Activated T-helper 1 cell treated with anti-CD3 and anti-CD28 coated beads, Interleukin-2, amount 50 U/mL, for 16 hours (primary cell): ENCODE results near the gene TMEFF1.

Experiments used
- DNase-seq, 2 donors: peaks; one replicate each; pipeline ENCODE4 v3.0.0-alpha.2; 2020; ENCODE audit warnings: low read depth in 1 of 2, low spot score in 1 of 2

The TMEFF1 gene

DNA sequence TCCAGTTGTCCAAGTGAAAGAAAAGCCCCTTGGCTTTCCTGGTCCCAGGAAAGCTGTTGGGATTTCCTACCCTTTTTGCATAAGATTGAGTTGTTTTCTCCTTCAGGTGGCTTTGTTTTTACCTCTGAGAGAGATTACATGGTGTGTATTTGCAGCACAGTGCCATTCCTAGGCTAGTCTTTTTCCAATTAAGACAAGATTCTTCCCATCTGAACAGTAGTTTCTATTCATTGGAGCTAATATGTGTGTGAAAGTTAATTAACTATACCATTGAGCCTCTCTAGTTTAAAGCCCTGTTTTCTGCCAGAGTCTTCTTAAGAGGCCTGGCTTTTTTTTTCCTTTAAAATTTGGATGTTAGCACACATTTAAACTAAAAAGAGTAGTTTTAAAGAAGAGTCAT is 25.9 kb upstream of the TMEFF1 start:
- no peak for DNase-seq

DNA sequence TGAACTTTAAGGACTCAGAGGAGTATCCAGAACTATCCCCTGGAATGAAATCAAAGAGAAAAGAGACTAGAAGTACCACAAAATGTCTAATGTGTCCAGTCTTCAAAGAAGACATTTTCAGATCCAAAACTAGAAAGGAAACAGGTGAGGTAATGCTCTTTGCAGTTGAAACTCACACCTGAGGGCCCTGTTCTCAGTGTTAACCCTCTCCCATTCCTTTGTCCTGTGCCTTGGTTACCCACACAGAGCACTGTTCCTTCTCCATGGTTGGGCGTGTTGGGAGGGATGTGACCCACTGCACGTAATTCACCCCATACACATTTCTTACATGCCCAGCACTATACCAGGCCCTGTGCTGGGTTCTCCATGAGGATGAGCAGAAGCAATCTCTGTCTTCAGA is 24.7 kb upstream of the TMEFF1 start:
- no peak for DNase-seq

DNA sequence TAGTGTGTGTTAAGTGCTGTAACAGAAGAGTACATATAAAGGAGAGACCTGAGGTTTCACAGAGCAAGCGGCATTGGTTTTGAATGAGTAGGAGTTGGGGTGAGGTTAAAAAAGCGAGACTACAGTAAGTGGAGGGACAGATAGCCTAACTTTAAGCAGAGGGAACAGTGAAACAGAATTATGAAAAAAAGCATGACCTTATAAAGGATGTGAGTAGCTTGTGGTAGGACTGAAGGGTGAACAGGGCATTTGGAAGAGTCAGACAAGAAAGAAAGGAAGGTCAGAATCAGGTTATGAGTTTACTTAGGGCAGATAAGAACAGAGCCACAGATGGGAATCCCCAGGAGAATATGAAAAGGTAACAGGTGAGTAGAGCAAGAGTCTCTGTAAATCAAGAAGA is 23.5 kb upstream of the TMEFF1 start:
- DNase-seq, result no peak

GRCh38 chr9:100452894-100453293 is 20.1 kb upstream of the TMEFF1 start:
- DNase-seq, result no peak

DNA sequence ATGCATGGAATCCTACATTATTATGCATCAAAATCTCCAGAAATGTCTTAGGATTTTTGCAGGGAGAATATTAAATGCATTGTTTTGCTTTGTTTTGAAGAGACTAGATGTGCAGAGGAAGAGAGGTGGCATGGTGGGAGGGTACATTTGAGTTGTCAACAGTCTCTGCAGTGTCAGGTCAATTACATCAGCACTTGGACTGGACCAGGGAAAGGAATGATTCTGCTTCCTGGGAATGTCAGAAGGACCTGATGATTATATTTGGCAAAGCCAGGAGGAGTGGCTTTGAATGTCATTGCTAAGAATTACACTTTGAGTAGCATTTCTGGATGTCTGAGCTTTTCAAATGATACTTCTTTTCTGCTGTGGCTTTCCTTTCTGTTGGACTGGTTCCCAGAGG is 17.5 kb upstream of the TMEFF1 start:
- DNase-seq, result no peak

DNA sequence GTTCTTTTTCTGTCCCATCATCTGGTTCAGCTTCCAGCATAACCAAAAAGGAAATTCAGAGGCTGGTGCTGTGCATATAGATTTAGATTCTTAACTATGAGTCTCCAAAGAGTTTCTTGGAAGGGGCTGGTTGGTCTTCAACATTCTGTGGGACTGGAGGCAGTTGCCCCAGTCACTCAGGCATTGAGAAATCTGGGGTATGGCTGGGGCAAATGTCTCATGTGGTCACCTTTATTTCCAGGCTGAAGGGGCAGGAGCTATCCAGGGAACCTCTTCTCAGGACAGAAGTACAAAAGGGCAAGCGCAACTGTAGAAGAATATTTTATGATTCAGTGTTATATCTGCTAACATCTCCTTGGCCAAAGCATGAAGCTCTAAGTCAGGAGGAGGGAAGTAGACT is 15.4 kb upstream of the TMEFF1 start:
- DNase-seq, result no peak

GRCh38 chr9:100459963-100460362 is 13.0 kb upstream of the TMEFF1 start:
- no peak for DNase-seq

- DNase-seq, result no peak
These were observed 7.7 kb upstream of the TMEFF1 start for GRCh38 chr9:100465274-100465673.

DNA sequence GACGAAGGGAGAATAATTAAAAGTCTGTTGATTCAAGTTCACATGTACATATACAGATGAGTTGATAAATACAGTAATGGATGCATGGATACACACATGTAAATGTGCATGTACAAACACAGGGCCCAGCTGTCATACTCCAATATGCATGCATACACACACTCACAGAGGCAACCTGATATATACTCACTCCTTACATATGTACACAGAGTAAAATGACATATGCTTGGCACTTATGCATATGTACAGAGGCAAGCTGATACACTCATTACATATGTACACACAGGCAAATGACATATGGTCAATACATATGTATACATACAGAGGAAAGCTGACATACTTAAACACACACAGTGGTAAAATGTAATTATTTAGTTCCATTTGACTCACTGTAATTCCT is 7.2 kb upstream of the TMEFF1 start:
- no peak for DNase-seq

- no peak for DNase-seq
These were observed 6.6 kb upstream of the TMEFF1 start for GRCh38 chr9:100466171-100466828.

DNA sequence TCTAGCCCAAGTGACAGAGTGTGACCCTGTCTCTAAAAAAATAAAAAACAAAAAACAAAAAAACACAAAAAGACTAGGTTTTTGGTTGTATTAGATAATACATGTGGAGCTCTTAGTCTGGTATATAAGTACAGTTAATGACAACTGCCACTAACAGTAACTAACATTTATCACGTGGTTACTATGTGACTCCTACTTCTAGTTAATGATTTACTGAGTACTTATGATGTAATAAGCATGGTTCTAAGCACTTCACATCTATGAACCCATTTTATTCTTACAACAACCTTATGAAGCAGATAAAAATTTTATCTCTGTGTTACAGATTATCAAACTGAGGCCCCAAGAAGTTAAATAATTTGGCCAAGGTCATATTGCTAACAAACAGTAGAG is 6.1 kb upstream of the TMEFF1 start:
- DNase-seq, result no peak

DNA sequence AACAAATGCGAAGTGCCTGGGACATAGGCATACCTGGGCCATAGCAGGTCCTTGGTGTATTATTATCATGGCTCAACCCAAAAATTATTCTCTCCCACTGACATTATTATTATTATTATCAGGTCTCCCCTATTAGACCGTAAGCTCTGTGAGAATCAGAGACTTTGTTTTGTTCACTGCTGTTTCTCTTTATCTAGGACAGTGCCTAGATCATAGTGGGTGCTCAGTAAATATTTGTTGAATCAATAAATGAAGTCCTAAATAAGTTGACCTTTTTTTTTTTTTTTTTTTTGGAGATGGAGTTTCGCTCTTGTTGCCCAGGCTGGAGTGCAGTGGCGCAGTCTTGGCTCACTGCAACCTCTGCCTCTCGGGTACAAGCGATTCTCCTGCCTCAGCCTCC is 4.9 kb upstream of the TMEFF1 start:
- DNase-seq, result no peak

GRCh38 chr9:100472268-100472667 is 681 bp upstream of the TMEFF1 start:
- no peak for DNase-seq

- DNase-seq, result no peak
These were observed 530 bp downstream of the TMEFF1 start for GRCh38 chr9:100473276-100474081.

DNA sequence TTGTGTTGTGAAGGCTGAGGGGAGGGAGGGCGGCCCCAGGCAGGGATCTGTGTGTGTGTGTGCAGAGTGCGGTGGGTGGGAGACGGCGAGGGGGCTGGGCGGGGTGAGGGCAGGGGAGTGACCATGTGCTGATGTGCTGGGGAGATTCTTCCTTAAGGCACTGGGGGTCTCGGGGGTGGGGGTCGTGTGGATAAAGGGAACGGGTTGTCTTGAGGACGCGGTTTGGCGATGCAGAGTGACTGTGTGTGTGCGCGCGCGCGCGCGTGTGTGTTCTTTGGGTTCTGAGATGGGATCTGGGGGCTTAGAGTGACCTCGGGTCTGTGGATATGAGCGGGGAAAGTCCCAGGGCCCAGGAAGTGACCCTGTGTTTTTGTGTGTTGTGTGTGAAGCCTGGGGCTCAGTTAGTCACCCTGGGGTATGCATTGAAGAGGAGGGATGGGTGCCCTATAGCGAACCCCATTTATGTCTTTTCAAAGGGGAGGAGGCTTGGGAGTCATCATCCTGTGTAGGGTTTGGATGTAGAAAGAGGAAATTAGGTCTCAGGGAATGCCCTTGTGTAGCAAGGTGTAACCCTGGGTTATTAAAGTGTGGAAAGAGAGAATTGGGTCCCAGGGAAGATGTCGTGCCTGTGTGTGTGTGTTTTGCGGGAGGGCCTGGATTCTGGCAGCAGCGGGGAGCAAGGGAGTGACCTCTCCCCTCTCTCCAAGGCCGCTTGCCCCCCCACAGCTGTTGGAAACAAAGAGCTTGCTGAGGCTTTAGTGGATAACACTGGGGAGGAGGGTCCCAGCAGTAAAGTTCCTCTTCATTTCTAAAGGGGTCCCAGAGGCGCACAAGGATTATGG is 1.4 kb downstream of the TMEFF1 start:
- DNase-seq, result no peak

- DNase-seq, result no peak
These were observed 2.0 kb downstream of the TMEFF1 start for GRCh38 chr9:100474924-100475276.

DNA sequence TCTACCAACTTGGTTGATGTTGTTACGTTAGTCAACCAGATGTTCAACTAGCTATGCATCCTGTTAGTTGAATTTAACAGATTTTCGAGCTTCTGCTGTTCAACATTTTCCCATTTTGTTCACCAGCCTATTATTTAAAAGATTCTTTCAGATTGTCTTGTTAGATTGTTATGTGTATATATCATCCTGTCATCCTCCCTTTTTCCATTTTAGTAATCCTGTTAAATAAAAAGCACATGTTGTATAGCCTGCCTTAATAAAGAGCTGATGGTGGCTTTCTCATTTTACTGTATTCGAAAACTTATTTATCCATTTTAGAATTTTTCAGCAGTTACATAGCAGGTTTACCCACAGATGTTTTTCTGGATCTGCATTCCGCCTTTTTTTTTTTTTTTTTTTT is 4.3 kb downstream of the TMEFF1 start:
- no peak for DNase-seq

- DNase-seq, result no peak
These were observed 5.2 kb downstream of the TMEFF1 start for GRCh38 chr9:100478192-100478591.

DNA sequence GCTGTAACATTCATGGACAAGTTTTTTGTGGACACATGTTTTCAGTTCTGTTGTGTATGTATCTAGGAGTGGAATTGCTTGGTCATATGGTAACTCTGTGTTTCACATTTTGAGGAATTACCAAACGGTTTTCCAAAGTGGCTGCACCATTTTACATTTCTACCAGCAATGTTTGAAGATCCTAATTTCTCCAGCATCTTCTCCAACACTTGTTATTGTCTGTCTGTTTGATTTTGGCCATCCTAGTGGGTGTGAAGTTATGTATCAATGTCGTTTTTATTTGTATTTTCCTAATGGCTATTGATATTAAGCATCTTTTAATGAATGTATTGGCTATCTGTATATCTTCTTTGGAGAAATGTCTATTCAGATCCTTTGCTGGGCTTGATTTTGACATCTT is 6.9 kb downstream of the TMEFF1 start:
- DNase-seq, result no peak

GRCh38 chr9:100485196-100485595 is 12.2 kb downstream of the TMEFF1 start:
- no peak for DNase-seq

DNA sequence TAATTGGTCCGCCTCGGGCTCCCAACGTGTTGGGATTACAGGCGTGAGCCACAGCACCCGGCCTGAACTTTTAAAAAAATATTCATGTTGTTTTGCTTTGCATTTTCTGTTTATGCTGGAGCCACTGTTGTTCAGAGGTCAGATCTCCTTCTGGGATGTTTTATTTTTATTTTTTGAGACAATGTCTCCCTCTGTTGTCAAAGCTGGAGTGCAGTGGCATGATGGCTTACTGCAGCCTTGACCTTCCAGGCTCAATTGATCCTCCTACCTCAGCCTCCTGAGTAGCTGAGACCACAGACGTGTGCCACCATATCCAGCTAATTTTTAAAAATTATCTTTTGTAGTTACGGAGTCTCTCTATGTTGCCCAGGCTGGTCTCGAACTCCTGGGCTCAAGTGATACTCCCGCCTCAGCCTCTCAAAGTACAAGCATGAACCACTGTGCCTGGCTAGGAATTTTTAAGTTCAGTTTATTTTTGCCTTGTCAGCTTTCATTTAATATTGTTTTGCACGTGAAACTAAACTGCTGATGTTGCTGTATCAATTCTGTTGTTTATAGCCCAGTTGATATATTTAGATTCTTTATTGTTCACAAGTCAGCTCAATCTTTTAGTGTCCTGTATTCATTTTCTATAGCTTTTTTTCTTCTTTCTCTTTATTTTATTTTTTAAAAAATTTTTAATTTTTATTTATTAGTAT is 13.7 kb downstream of the TMEFF1 start:
- DNase-seq, result no peak

DNA sequence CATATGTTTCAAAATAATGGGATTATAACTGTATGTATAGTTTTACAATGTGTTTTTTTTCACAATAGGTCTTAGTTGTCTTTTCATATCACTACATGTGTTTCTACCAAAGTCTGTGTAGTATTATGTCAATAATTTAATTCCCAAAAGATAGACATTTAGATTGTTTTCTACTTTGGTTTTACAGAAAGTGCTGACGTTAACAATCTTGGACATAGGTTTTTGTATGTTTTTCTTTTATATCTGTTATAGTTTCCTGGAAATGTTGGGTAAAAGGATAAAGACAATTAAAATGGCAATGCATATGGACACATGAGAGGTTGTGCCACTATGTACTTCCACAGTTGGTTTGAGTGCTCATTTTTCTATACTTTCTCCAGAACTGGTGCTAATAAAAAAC is 15.2 kb downstream of the TMEFF1 start:
- DNase-seq, result no peak
